WTC11 (cell line): Measurements from ENCODE around the gene BUD13. TPM values are rescaled to one million over a fixed set of nuclear protein-coding genes. Genes with fewer than 3 reads are reported as not detected.

ENCODE experiments used
- ATAC-seq: fragments of 200-7000 bp; cut with Tn5 transposase; 2 replicates; pipeline ENCODE4 v1.10.0; 2021; ENCODE audit warnings: mild to moderate bottlenecking, moderate library complexity
- CTCF ChIA-PET: fragments of 300-600 bp; sonication (Branson Sonifier 250); formaldehyde crosslinking; loops from one replicate; lab custom pipeline; 2021; ENCODE audit warnings: antibody characterized with exemption; lab: Charles Lee
- POLR2A ChIA-PET: fragments of 350-600 bp; sonication (Branson Sonifier 250); formaldehyde crosslinking; loops from one replicate; lab custom pipeline; 2021; ENCODE audit warnings: antibody characterized with exemption; lab: Charles Lee
- DNase-seq: peaks from one replicate; pipeline ENCODE4 v3.0.0; 2021; ENCODE audit warnings: low spot score
- H3K27ac Mint-ChIP-seq: 2 replicates; pipeline ENCODE4 v1.8.0; 2021; ENCODE audit warnings: mixed read lengths
- H3K27me3 Mint-ChIP-seq: 2 replicates; pipeline ENCODE4 v1.8.0; 2021; ENCODE audit warnings: low read depth, mild to moderate bottlenecking, moderate library complexity, mixed read lengths
- H3K36me3 Mint-ChIP-seq: 2 replicates; pipeline ENCODE4 v1.8.0; 2021; ENCODE audit warnings: mixed read lengths
- H3K4me1 Mint-ChIP-seq: 2 replicates; pipeline ENCODE4 v1.8.0; 2022; ENCODE audit warnings: mixed read lengths
- H3K4me3 Mint-ChIP-seq: 2 replicates; pipeline ENCODE4 v1.8.0; 2021; ENCODE audit warnings: mild to moderate bottlenecking, moderate library complexity, mixed read lengths
- H3K9me3 Mint-ChIP-seq: 2 replicates; pipeline ENCODE4 v1.8.0; 2021; ENCODE audit warnings: mixed read lengths
- AFF4 ChIP-seq: sonication (generic); formaldehyde crosslinking; IDR thresholded peaks from 2 replicates; pipeline ENCODE4 v1.8.1; 2023; ENCODE audit warnings: mild to moderate bottlenecking, missing genetic modification reagents, borderline replicate concordance
- NR1H2 ChIP-seq: sonication (generic); formaldehyde crosslinking; IDR thresholded peaks from 2 replicates; pipeline ENCODE4 v1.9.0; 2021; ENCODE audit warnings: mild to moderate bottlenecking, moderate library complexity, missing genetic modification reagents
- PRRX2 ChIP-seq: fragments of 250-450 bp; sonication (Bioruptor Pico); IDR thresholded peaks from 2 replicates; pipeline ENCODE4 v1.8.0; 2021; ENCODE audit warnings: mild to moderate bottlenecking
- RORB ChIP-seq: fragments of 250-450 bp; sonication (Bioruptor Pico); IDR thresholded peaks from 2 replicates; pipeline ENCODE4 v1.9.0; 2021; ENCODE audit warnings: mild to moderate bottlenecking
- SMAD3 ChIP-seq: sonication (generic); formaldehyde crosslinking; IDR thresholded peaks from 2 replicates; pipeline ENCODE4 v1.8.0; 2022; ENCODE audit warnings: missing genetic modification reagents, mild to moderate bottlenecking, borderline replicate concordance
- SMAD4 ChIP-seq: sonication (generic); formaldehyde crosslinking; IDR thresholded peaks from 2 replicates; pipeline ENCODE4 v1.8.0; 2022; ENCODE audit warnings: mild to moderate bottlenecking, missing genetic modification reagents
- TP53 ChIP-seq: sonication (generic); formaldehyde crosslinking; IDR thresholded peaks from 2 replicates; pipeline ENCODE4 v1.8.1; 2023; ENCODE audit warnings: mild to moderate bottlenecking, missing genetic modification reagents
- ZNF281 ChIP-seq: sonication (generic); formaldehyde crosslinking; IDR thresholded peaks from 2 replicates; pipeline ENCODE4 v1.8.0; 2023; ENCODE audit warnings: mild to moderate bottlenecking, missing genetic modification reagents
- ZNF423 ChIP-seq: fragments of 250-450 bp; sonication (Bioruptor Pico); IDR thresholded peaks from 2 replicates; pipeline ENCODE4 v2.1.2; 2022; ENCODE audit warnings: mild to moderate bottlenecking, moderate library complexity
- total RNA-seq: library from RNA; stranded (reverse); gene quantifications from 3 replicates; pipeline ENCODE4 v1.2.3, GENCODE V29; 2021
- TF ChIP-seq, protein P1 (sequence below): sonication (generic); formaldehyde crosslinking; IDR thresholded peaks from 2 replicates; pipeline ENCODE4 v1.8.1; 2022; ENCODE audit warnings: missing genetic modification reagents, borderline replicate concordance
- TF ChIP-seq, protein P2 (sequence below): sonication (generic); formaldehyde crosslinking; IDR thresholded peaks from 2 replicates; pipeline ENCODE4 v1.8.1; 2022; ENCODE audit warnings: low read depth, missing genetic modification reagents, borderline replicate concordance
- TF ChIP-seq, protein P3 (sequence below): fragments of 200-600 bp; IDR thresholded peaks from 2 replicates; pipeline ENCODE4 v1.8.0; 2022; ENCODE audit warnings: antibody characterized with exemption
- TF ChIP-seq, protein P4 (sequence below): sonication (generic); formaldehyde crosslinking; IDR thresholded peaks from 2 replicates; pipeline ENCODE4 v1.8.1; 2023; ENCODE audit warnings: mild to moderate bottlenecking, missing genetic modification reagents, moderate library complexity

Gene BUD13
- total RNA-seq, 1 experiment from 2014 or later: 20.7 TPM

- TF ChIP-seq, protein P1, sequence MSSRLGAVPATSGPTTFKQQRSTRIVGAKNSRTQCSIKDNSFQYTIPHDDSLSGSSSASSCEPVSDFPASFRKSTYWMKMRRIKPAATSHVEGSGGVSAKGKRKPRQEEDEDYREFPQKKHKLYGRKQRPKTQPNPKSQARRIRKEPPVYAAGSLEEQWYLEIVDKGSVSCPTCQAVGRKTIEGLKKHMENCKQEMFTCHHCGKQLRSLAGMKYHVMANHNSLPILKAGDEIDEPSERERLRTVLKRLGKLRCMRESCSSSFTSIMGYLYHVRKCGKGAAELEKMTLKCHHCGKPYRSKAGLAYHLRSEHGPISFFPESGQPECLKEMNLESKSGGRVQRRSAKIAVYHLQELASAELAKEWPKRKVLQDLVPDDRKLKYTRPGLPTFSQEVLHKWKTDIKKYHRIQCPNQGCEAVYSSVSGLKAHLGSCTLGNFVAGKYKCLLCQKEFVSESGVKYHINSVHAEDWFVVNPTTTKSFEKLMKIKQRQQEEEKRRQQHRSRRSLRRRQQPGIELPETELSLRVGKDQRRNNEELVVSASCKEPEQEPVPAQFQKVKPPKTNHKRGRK (CRISPR knock-in tag): no peak
- no peak for TF ChIP-seq PRRX2 (CRISPR knock-in tag)
- TF ChIP-seq RORB (CRISPR knock-in tag): no peak
- TF ChIP-seq ZNF281 (CRISPR knock-in tag): no peak
Measured at GRCh38 chr11:116724813-116725212, 48.0 kb downstream of the BUD13 start (continued).

GRCh38 chr11:116723511-116723910, 49.3 kb downstream of the BUD13 start:
- CTCF ChIA-PET: interaction anchor here (0.7 to 2.0 kb wide), 4 partner anchors 8 to 82 kb away, joined by 3 to 16 read pairs (median 3); no protein-coding TSS in a partner anchor
- TF ChIP-seq AFF4 (CRISPR knock-in tag) (no peak), TP53 (CRISPR knock-in tag) (no peak), SMAD4 (no peak), NR1H2 (CRISPR knock-in tag) (no peak), SMAD3 (CRISPR knock-in tag) (no peak), ZNF423 (CRISPR knock-in tag) (no peak)
- TF ChIP-seq, protein P2, sequence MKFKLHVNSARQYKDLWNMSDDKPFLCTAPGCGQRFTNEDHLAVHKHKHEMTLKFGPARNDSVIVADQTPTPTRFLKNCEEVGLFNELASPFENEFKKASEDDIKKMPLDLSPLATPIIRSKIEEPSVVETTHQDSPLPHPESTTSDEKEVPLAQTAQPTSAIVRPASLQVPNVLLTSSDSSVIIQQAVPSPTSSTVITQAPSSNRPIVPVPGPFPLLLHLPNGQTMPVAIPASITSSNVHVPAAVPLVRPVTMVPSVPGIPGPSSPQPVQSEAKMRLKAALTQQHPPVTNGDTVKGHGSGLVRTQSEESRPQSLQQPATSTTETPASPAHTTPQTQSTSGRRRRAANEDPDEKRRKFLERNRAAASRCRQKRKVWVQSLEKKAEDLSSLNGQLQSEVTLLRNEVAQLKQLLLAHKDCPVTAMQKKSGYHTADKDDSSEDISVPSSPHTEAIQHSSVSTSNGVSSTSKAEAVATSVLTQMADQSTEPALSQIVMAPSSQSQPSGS (CRISPR knock-in tag): no peak
- TF ChIP-seq, protein P3, sequence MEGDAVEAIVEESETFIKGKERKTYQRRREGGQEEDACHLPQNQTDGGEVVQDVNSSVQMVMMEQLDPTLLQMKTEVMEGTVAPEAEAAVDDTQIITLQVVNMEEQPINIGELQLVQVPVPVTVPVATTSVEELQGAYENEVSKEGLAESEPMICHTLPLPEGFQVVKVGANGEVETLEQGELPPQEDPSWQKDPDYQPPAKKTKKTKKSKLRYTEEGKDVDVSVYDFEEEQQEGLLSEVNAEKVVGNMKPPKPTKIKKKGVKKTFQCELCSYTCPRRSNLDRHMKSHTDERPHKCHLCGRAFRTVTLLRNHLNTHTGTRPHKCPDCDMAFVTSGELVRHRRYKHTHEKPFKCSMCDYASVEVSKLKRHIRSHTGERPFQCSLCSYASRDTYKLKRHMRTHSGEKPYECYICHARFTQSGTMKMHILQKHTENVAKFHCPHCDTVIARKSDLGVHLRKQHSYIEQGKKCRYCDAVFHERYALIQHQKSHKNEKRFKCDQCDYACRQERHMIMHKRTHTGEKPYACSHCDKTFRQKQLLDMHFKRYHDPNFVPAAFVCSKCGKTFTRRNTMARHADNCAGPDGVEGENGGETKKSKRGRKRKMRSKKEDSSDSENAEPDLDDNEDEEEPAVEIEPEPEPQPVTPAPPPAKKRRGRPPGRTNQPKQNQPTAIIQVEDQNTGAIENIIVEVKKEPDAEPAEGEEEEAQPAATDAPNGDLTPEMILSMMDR: no peak
- TF ChIP-seq, protein P4, sequence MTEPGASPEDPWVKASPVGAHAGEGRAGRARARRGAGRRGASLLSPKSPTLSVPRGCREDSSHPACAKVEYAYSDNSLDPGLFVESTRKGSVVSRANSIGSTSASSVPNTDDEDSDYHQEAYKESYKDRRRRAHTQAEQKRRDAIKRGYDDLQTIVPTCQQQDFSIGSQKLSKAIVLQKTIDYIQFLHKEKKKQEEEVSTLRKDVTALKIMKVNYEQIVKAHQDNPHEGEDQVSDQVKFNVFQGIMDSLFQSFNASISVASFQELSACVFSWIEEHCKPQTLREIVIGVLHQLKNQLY: no peak
- TF ChIP-seq, all 79 proteins: peak for 0
- no peak for ATAC-seq
- POLR2A ChIA-PET: no interaction called here
- Mint-ChIP-seq H3K4me3 (no peak overlapping the region), H3K9me3 (no peaks in the 10 kb centered on the region), H3K27me3 (peaks cover 5% of the 10 kb centered on the region), H3K36me3 (no peaks in the 10 kb centered on the region), H3K4me1 (peaks cover 6% of the 10 kb centered on the region), H3K27ac (no peak overlapping the region)
- DNase-seq: no peak
